H9 (cell line): ENCODE results near the gene TRAP1. TPM values are rescaled to one million over a fixed set of nuclear protein-coding genes. Genes with fewer than 3 reads are reported as not detected.

ENCODE experiments used
- DNase-seq: peaks from one replicate; pipeline ENCODE4 v3.0.0-alpha.2; 2017
- H2AFZ ChIP-seq: one replicate; pipeline ENCODE4 v1.6.1; 2013; ENCODE audit warnings: mild to moderate bottlenecking, low read length, control low read depth, moderate library complexity
- H2AK5ac ChIP-seq: 2 replicates; pipeline ENCODE4 v1.6.1; 2013; ENCODE audit warnings: low read length, control low read depth, mixed read lengths; ENCODE audit not compliant: insufficient read length
- H2BK120ac ChIP-seq: one replicate; pipeline ENCODE4 v1.6.1; 2013; ENCODE audit warnings: low read depth, mild to moderate bottlenecking, low read length, control low read depth, inconsistent platforms; ENCODE audit not compliant: poor library complexity, severe bottlenecking
- H2BK12ac ChIP-seq: 2 replicates; pipeline ENCODE4 v1.6.1; 2013; ENCODE audit warnings: low read length, control low read depth, mixed read lengths, low read depth; ENCODE audit not compliant: insufficient read length
- H2BK15ac ChIP-seq: 2 replicates; pipeline ENCODE4 v1.6.1; 2013; ENCODE audit warnings: low read depth, low read length, control low read depth
- H2BK20ac ChIP-seq: one replicate; pipeline ENCODE4 v1.6.1; 2013; ENCODE audit warnings: low read depth, mild to moderate bottlenecking, low read length, control low read depth, inconsistent platforms; ENCODE audit not compliant: poor library complexity, severe bottlenecking
- H2BK5ac ChIP-seq: 2 replicates; pipeline ENCODE4 v1.6.1; 2013; ENCODE audit warnings: low read length, control low read depth, mixed read lengths; ENCODE audit not compliant: insufficient read length
- H3K14ac ChIP-seq: 2 replicates; pipeline ENCODE4 v1.6.1; 2013; ENCODE audit warnings: low read length, control low read depth; ENCODE audit not compliant: insufficient read depth
- H3K18ac ChIP-seq: 2 replicates; pipeline ENCODE4 v1.6.1; 2013; ENCODE audit warnings: low read depth, mild to moderate bottlenecking, mixed read lengths, low read length, control low read depth; ENCODE audit not compliant: insufficient read length
- H3K23ac ChIP-seq: 2 replicates; pipeline ENCODE4 v1.6.1; 2013; ENCODE audit warnings: low read length, control low read depth, mixed read lengths, low read depth; ENCODE audit not compliant: insufficient read length
- H3K23me2 ChIP-seq: 2 replicates; pipeline ENCODE4 v1.6.1; 2013; ENCODE audit warnings: low read depth, mild to moderate bottlenecking, mixed read lengths, low read length, control low read depth; ENCODE audit not compliant: insufficient read length, poor library complexity, severe bottlenecking
- H3K27ac ChIP-seq: 2 replicates; pipeline ENCODE4 v1.5.1; 2013; ENCODE audit warnings: low read length, control low read depth, mixed read lengths, low read depth; ENCODE audit not compliant: insufficient read length
- H3K27me3 ChIP-seq: 2 replicates; pipeline ENCODE4 v1.6.1; 2013; ENCODE audit warnings: low read length, control low read depth, inconsistent platforms; ENCODE audit not compliant: insufficient read depth
- H3K4ac ChIP-seq: 2 replicates; pipeline ENCODE4 v1.6.1; 2013; ENCODE audit warnings: low read depth, mild to moderate bottlenecking, control low read depth, inconsistent platforms, low read length, moderate library complexity
- H3K4me1 ChIP-seq: 2 replicates; pipeline ENCODE4 v1.6.1; 2013; ENCODE audit warnings: low read length, control low read depth, inconsistent platforms; ENCODE audit not compliant: insufficient read depth
- H3K4me2 ChIP-seq: 2 replicates; pipeline ENCODE4 v1.6.1; 2013; ENCODE audit warnings: low read length, control low read depth, mixed read lengths; ENCODE audit not compliant: insufficient read length, insufficient read depth
- H3K56ac ChIP-seq: 2 replicates; pipeline ENCODE4 v1.6.1; 2013; ENCODE audit warnings: low read depth, mild to moderate bottlenecking, mixed read lengths, low read length, control low read depth; ENCODE audit not compliant: insufficient read length
- H3K79me1 ChIP-seq: 2 replicates; pipeline ENCODE4 v1.6.1; 2013; ENCODE audit warnings: low read depth, mild to moderate bottlenecking, moderate library complexity, low read length, control low read depth, inconsistent platforms; ENCODE audit not compliant: insufficient read depth, poor library complexity, severe bottlenecking
- H3K79me2 ChIP-seq: 2 replicates; pipeline ENCODE4 v1.6.1; 2013; ENCODE audit warnings: low read length, control low read depth, inconsistent platforms; ENCODE audit not compliant: insufficient read depth
- H3K9ac ChIP-seq: 2 replicates; pipeline ENCODE4 v1.6.1; 2013; ENCODE audit warnings: low read length, control low read depth, mixed read lengths; ENCODE audit not compliant: insufficient read length; ENCODE audit errors: extremely low read depth
- H3K9me3 ChIP-seq: one replicate; pipeline ENCODE4 v1.6.1; 2013; ENCODE audit warnings: low read depth, low read length, inconsistent platforms; ENCODE audit not compliant: control insufficient read depth
- H3T11ph ChIP-seq: one replicate; pipeline ENCODE4 v1.6.1; 2013; ENCODE audit warnings: mild to moderate bottlenecking, low read length, control low read depth, inconsistent platforms
- H4K20me1 ChIP-seq: one replicate; pipeline ENCODE4 v1.6.1; 2013; ENCODE audit not compliant: control insufficient read depth, insufficient read length, insufficient read depth
- H4K5ac ChIP-seq: 2 replicates; pipeline ENCODE4 v1.6.1; 2013; ENCODE audit warnings: low read depth, mild to moderate bottlenecking, mixed read lengths, low read length, control low read depth; ENCODE audit not compliant: insufficient read length
- H4K8ac ChIP-seq: replicated peaks from 2 replicates; pipeline ENCODE4 v1.6.1; 2013; ENCODE audit warnings: low read length, control low read depth, mixed read lengths, low read depth; ENCODE audit not compliant: insufficient read length
- H4K91ac ChIP-seq: 2 replicates; pipeline ENCODE4 v1.6.1; 2013; ENCODE audit warnings: low read depth, mild to moderate bottlenecking, moderate library complexity, mixed read lengths, low read length, control low read depth; ENCODE audit not compliant: insufficient read length
- H3K27ac Mint-ChIP-seq, 3 experiments: 2 replicates in 2 of 3; 3 replicates in 1 of 3; pipeline ENCODE4 v1.8.0; 2020 to 2021; ENCODE audit warnings: mixed read lengths in 3 of 3, mild to moderate bottlenecking in 1 of 3, moderate library complexity in 1 of 3
- H3K27me3 Mint-ChIP-seq: 2 replicates; pipeline ENCODE4 v1.8.0; 2021; ENCODE audit warnings: low read depth, mild to moderate bottlenecking, moderate library complexity, mixed read lengths
- H3K36me3 Mint-ChIP-seq, 3 experiments: 2 replicates in 2 of 3; 3 replicates in 1 of 3; pipeline ENCODE4 v1.8.0; 2020 to 2021; ENCODE audit warnings: low read depth in 3 of 3, mixed read lengths in 3 of 3; ENCODE audit not compliant: insufficient read depth in 1 of 3
- H3K4me1 Mint-ChIP-seq, 2 experiments: 2 replicates each; pipeline ENCODE4 v1.8.0; 2020; ENCODE audit warnings: mixed read lengths in 2 of 2
- H3K4me3 Mint-ChIP-seq, 2 experiments: 2 replicates in 1 of 2; 3 replicates in 1 of 2; pipeline ENCODE4 v1.8.0; 2020 to 2021; ENCODE audit warnings: mild to moderate bottlenecking in 2 of 2, mixed read lengths in 2 of 2, moderate library complexity in 1 of 2
- H3K9me3 Mint-ChIP-seq, 2 experiments: 2 replicates in 1 of 2; 3 replicates in 1 of 2; pipeline ENCODE4 v1.8.0; 2020; ENCODE audit warnings: mild to moderate bottlenecking in 2 of 2, mixed read lengths in 2 of 2, moderate library complexity in 1 of 2
- WGBS: extraction: QIAGEN DNeasy Blood & Tissue Kit; methylation state at CpG from one replicate; pipeline ENCODE4 v1.1.7; 2013; ENCODE audit warnings: missing lambda C conversion rate, low lambda C conversion rate, mixed read lengths; ENCODE audit not compliant: insufficient read length; ENCODE audit errors: extremely low coverage; 5-methylcytosine and 5-hydroxymethylcytosine counted together
- total RNA-seq: library from RNA; stranded (reverse); gene quantifications from 2 replicates; pipeline ENCODE4 v1.2.1, GENCODE V29; 2021
- TF ChIP-seq, protein P1 (sequence below): fragments of 200-600 bp; sonication (generic); conservative IDR thresholded peaks from 3 replicates; pipeline ENCODE4 v1.8.0; 2021; ENCODE audit warnings: antibody characterized with exemption, mild to moderate bottlenecking

TRAP1 gene
- total RNA-seq, 1 experiment from 2014 or later, result 211 TPM

DNA sequence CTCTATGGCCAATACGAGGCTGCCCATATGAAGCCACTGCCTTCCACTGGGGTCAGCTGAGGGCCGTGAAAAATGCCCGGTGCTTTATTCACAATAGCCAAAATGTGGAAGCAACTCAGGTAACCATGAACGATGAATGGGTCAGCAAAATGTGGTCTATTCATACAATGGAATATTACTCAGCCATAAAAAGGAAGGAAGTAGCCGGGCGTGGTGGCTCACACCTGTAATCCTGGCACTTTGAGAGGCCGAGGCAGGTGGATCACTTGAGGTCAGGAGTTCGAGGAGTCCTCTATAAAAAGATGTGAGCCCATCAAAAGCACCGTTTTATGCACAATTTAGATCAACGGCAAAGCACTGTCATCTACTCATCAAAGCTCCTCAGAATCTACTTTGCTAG is 5.2 kb upstream of the TRAP1 start:
- H3K4me3 Mint-ChIP-seq, result no peak overlapping the region
- WGBS, result no CpG with 5 or more reads among the region's 10 CpGs

More for the DNA sequence above, 5.2 kb upstream of the TRAP1 start:
- Histone ChIP-seq H2BK20ac (no peak overlapping the region), H4K8ac (no peak overlapping the region), H3K4me1 (no peaks in the 10 kb centered on the region; the same call in 1 of the 2 replicates), H3K79me2 (no peaks in the 10 kb centered on the region), H2AFZ (no peak overlapping the region), H3K27me3 (no peaks in the 10 kb centered on the region), H2BK12ac (no peak overlapping the region), H3K9me3 (no peaks in the 10 kb centered on the region), H3K14ac (no peak overlapping the region), H3K18ac (no peak overlapping the region), H2BK5ac (no peak overlapping the region), H2AK5ac (no peak overlapping the region), H2BK15ac (no peak overlapping the region), H3K4me2 (no peak overlapping the region), H3K79me1 (no peaks in the 10 kb centered on the region), H3K27ac (no peak overlapping the region), H3K56ac (no peak overlapping the region), H2BK120ac (no peak overlapping the region), H4K5ac (no peak overlapping the region), H4K91ac (no peak overlapping the region), H4K20me1 (no peaks in the 10 kb centered on the region), H3K9ac (no peak overlapping the region), H3K4ac (no peak overlapping the region), H3K23me2 (peaks cover 6% of the 10 kb centered on the region), H3K23ac (no peak overlapping the region), H3T11ph (no peak overlapping the region)
- no peaks in the 10 kb centered on the region; the same call in none of the 2 replicates for H3K27me3 Mint-ChIP-seq
- peaks cover 7 to 9% of the 10 kb centered on the region in 2 experiments for H3K4me1 Mint-ChIP-seq
- TF ChIP-seq, protein P1, sequence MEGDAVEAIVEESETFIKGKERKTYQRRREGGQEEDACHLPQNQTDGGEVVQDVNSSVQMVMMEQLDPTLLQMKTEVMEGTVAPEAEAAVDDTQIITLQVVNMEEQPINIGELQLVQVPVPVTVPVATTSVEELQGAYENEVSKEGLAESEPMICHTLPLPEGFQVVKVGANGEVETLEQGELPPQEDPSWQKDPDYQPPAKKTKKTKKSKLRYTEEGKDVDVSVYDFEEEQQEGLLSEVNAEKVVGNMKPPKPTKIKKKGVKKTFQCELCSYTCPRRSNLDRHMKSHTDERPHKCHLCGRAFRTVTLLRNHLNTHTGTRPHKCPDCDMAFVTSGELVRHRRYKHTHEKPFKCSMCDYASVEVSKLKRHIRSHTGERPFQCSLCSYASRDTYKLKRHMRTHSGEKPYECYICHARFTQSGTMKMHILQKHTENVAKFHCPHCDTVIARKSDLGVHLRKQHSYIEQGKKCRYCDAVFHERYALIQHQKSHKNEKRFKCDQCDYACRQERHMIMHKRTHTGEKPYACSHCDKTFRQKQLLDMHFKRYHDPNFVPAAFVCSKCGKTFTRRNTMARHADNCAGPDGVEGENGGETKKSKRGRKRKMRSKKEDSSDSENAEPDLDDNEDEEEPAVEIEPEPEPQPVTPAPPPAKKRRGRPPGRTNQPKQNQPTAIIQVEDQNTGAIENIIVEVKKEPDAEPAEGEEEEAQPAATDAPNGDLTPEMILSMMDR, result no peak
- H3K27ac Mint-ChIP-seq, result no peak overlapping the region
- H3K9me3 Mint-ChIP-seq, result no peaks in the 10 kb centered on the region
- peaks cover 0 to 7% (median 7%) of the 10 kb centered on the region in 3 experiments; a peak in 4 of 7 replicates for H3K36me3 Mint-ChIP-seq
- DNase-seq, result no peak
